ENCODE measurements around the gene SLC24A4.

Gene SLC24A4

DNA sequence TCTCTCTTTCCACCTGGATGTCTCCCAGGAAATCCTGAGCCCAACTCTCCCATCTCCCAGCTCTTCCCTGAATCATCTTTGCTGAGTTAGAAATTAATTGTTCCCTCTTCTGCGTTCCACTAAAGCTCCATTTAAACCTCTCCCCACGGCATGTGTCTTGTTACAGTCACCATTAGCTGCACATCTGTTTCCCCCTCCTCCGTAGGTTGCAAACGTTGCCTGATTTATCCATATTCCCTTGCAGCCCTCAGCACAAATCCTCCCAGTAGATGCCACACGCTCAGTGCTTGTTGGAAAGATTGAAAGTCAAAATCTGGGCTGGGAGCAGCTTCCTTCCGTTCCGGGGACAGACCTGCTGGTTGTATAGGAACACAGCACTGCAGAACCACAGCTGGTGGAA, 90.4 kb downstream of the SLC24A4 start:
- Histone ChIP-seq H3K36me3 (replicated peaks) (no peaks in the 10 kb centered on the region), H3K4me3 (ENCODE audit: low read depth, low read length) (no peak overlapping the region), H3K27me3 (replicated peaks) (no peaks in the 10 kb centered on the region), H3K27ac (no peak overlapping the region)
- in situ Hi-C loops (cut with HindIII; ENCODE audit: low pct_ligation_motif_present, low sequenced_read_pairs) = no loop called here
- TF ChIP-seq, protein P1, sequence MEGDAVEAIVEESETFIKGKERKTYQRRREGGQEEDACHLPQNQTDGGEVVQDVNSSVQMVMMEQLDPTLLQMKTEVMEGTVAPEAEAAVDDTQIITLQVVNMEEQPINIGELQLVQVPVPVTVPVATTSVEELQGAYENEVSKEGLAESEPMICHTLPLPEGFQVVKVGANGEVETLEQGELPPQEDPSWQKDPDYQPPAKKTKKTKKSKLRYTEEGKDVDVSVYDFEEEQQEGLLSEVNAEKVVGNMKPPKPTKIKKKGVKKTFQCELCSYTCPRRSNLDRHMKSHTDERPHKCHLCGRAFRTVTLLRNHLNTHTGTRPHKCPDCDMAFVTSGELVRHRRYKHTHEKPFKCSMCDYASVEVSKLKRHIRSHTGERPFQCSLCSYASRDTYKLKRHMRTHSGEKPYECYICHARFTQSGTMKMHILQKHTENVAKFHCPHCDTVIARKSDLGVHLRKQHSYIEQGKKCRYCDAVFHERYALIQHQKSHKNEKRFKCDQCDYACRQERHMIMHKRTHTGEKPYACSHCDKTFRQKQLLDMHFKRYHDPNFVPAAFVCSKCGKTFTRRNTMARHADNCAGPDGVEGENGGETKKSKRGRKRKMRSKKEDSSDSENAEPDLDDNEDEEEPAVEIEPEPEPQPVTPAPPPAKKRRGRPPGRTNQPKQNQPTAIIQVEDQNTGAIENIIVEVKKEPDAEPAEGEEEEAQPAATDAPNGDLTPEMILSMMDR (IDR thresholded peaks at IDR 0.05; ENCODE audit: low read depth, low read length, missing control alignments) = no peak
- no peak for DNase-seq

DNA sequence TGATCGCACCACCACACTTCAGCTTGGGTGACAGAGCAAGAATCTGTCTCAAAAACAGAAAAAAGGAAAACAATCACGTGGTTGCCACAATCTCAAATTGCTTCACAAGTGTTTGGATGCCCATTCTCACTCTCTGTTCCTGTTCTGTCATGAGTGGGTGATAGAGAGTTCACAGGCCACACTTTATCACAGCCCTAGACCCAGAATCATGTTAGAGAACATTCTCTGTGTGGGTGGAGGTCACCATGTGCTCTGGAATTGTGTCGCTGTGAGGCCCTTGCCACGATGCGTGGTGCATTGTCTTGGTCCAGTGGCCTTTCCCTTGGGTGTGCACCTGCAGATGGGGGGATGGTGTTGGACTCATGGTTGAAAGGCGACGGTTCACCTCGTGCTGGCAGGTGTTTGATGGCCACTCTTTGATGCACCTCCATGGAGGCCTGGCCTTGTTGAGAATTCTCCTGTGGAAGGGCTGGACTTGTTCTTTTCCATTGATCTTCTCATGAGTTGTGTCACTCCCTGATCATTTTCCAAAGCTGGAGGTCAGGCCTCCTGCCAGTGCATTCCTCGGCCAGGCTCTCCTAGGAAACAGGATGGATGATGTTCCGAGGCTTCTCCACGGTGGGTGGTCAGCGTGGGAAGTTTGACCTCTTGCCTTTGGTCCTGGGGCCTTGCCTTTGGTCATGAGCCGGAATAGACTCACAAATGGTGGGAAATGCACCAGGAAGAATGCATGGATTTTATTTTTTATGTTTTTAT, 91.9 kb downstream of the SLC24A4 start:
- H3K36me3 ChIP-seq (replicated peaks) = no peaks in the 10 kb centered on the region

DNA sequence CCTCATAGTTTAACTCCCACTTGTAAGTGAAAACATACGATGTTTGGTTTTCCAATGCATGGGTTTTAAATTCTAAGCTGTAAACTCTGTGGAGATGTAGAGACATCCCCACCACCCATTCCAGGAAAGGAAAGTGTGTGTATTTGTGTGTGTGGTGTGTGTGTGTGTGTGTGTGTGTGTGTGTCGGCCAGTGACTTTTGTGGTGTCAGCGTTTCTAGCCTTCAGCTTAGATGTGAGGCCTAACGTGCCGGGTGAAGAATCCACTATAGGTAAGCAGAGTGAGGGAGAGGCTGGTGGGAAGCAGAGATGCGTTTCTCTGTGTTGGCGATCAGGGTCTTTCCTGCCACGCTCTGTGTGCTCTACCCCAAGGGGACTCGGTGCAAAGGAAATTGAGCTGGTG, 93.0 kb downstream of the SLC24A4 start:
- no peaks in the 10 kb centered on the region for H3K36me3 ChIP-seq (replicated peaks)
- in situ Hi-C loops (cut with HindIII; ENCODE audit: low pct_ligation_motif_present, low sequenced_read_pairs) = no loop called here
- DNase-seq = no peak
- TF ChIP-seq, protein P1 (IDR thresholded peaks at IDR 0.05; ENCODE audit: low read depth, low read length, missing control alignments) = no peak
- H3K27me3 ChIP-seq (replicated peaks) = no peaks in the 10 kb centered on the region
- H3K27ac ChIP-seq = no peak overlapping the region
- H3K4me3 ChIP-seq (ENCODE audit: low read depth, low read length) = no peak overlapping the region

More for the DNA sequence above, 91.9 kb downstream of the SLC24A4 start:
- no peak overlapping the region for H3K27ac ChIP-seq
- no peaks in the 10 kb centered on the region for H3K27me3 ChIP-seq (replicated peaks)
- H3K4me3 ChIP-seq (ENCODE audit: low read depth, low read length) = no peak overlapping the region
- TF ChIP-seq, protein P1 (IDR thresholded peaks at IDR 0.05; ENCODE audit: low read depth, low read length, missing control alignments) = no peak
- DNase-seq = no peak
- in situ Hi-C loops (cut with HindIII; ENCODE audit: low pct_ligation_motif_present, low sequenced_read_pairs) = no loop called here

DNA sequence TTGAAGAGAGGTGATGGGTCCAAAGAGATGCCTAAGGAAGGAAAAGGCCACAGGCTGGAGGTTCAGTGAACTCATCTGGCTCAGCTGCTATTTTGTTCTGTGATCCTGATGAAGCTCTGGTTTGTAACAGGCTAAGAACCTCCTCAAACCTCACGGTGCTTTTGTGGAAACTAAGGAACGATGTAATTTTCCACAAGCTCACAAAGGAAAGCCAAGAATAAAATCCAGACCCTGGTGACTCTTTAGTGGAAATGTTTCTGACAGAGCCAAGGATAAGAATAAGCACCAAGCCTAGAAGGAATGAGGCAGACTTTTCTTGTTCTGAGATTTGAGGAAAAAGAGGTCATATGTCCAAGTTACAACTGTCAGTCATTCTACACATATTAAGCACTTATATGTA, 93.6 kb downstream of the SLC24A4 start:
- Histone ChIP-seq H3K36me3 (replicated peaks) (no peaks in the 10 kb centered on the region), H3K4me3 (ENCODE audit: low read depth, low read length) (no peak overlapping the region), H3K27ac (no peak overlapping the region), H3K27me3 (replicated peaks) (no peaks in the 10 kb centered on the region)
- in situ Hi-C loops (cut with HindIII; ENCODE audit: low pct_ligation_motif_present, low sequenced_read_pairs) = no loop called here
- TF ChIP-seq, protein P1 (IDR thresholded peaks at IDR 0.05; ENCODE audit: low read depth, low read length, missing control alignments) = no peak
- DNase-seq = no peak

DNA sequence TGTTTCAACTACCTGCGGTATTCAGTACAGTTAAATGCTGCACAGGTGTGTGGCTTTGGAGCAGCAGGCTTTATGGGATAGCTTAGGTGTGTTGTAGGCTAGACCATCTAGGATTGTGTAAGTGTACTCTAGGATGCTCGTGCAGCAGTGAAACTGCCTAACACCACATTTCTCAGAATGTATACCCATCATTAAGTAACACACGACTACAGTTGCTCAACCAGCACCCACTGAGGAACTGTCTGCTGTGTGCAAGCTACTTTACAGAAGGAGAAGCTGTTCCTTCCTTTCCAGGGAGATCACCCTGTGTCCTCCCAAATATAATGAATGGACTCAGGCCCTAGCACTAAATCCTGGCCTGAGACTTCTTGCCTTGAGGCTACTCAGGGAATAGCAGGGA, 94.8 kb downstream of the SLC24A4 start:
- TF ChIP-seq, protein P1 (IDR thresholded peaks at IDR 0.05; ENCODE audit: low read depth, low read length, missing control alignments) = no peak
- Histone ChIP-seq H3K4me3 (ENCODE audit: low read depth, low read length) (no peak overlapping the region), H3K36me3 (replicated peaks) (no peaks in the 10 kb centered on the region), H3K27ac (no peak overlapping the region), H3K27me3 (replicated peaks) (no peaks in the 10 kb centered on the region)
- DNase-seq = no peak
- in situ Hi-C loops (cut with HindIII; ENCODE audit: low pct_ligation_motif_present, low sequenced_read_pairs) = no loop called here

DNA sequence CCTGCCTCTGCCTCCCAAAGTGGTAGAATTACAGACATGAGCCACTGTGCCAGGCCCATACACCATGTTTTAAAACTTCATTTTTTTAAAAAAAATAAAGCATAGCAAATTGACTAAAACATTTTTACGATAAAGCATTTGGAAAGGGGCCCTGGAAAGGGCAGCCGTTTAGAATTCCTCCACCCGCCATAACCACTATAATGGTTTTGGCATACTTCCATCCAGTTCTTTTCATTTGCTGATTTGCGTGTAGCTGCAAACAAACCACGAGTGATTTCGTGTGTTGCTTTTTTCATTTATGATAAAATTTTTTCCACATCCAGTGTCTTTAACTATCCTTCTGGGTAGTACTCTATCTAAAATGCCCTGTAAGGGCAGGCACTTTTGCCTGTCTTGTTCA, 98.8 kb downstream of the SLC24A4 start:
- no peaks in the 10 kb centered on the region for H3K36me3 ChIP-seq (replicated peaks)
- no peaks in the 10 kb centered on the region for H3K27me3 ChIP-seq (replicated peaks)
- no peak overlapping the region for H3K27ac ChIP-seq
- TF ChIP-seq, protein P1 (IDR thresholded peaks at IDR 0.05; ENCODE audit: low read depth, low read length, missing control alignments) = no peak
- DNase-seq = no peak
- in situ Hi-C loops (cut with HindIII; ENCODE audit: low pct_ligation_motif_present, low sequenced_read_pairs) = no loop called here
- no peak overlapping the region for H3K4me3 ChIP-seq (ENCODE audit: low read depth, low read length)

Data from brain microvascular endothelial cell (primary cell).